C4-2B (cell line): ENCODE measurements around the gene LSAMP.

Experiments
- H3K27ac ChIP-seq: fragments of 450-650 bp; 2 replicates; pipeline ENCODE4 v1.5.1; 2017
- CTCF ChIP-seq: fragments of 450-650 bp; conservative IDR thresholded peaks from 2 replicates; pipeline ENCODE4 v1.5.1; 2017; ENCODE audit warnings: mild to moderate bottlenecking
- ZFX ChIP-seq: fragments of 450-650 bp; IDR thresholded peaks from 2 replicates; pipeline ENCODE4 v1.6.1; 2017

The LSAMP gene

GRCh38 chr3:116470605-116471197, 25.4 kb upstream of the LSAMP start:
- no peak for TF ChIP-seq CTCF
- TF ChIP-seq ZFX: no peak
- no peak overlapping the region for H3K27ac ChIP-seq

- no peak overlapping the region for H3K27ac ChIP-seq
- TF ChIP-seq ZFX (no peak), CTCF (no peak)
Measured at GRCh38 chr3:116469546-116469945, 24.3 kb upstream of the LSAMP start.

GRCh38 chr3:116464276-116464798, 19.1 kb upstream of the LSAMP start:
- H3K27ac ChIP-seq: no peak overlapping the region
- TF ChIP-seq ZFX (no peak), CTCF (no peak)

- peak; percentile 38 for TF ChIP-seq CTCF
- TF ChIP-seq ZFX: no peak
- no peak overlapping the region for H3K27ac ChIP-seq
Measured at GRCh38 chr3:116453666-116454346, 8.5 kb upstream of the LSAMP start.

- no peak overlapping the region for H3K27ac ChIP-seq
- no peak for TF ChIP-seq CTCF
- no peak for TF ChIP-seq ZFX
Measured at GRCh38 chr3:116449546-116450350, 4.5 kb upstream of the LSAMP start.

- no peak overlapping the region for H3K27ac ChIP-seq
- TF ChIP-seq ZFX: no peak
- TF ChIP-seq CTCF: no peak
Measured at GRCh38 chr3:116445990-116446389, 703 bp upstream of the LSAMP start.

GRCh38 chr3:116444819-116445310, 422 bp downstream of the LSAMP start:
- H3K27ac ChIP-seq: no peak overlapping the region
- TF ChIP-seq CTCF (no peak), ZFX (no peak)
